ENCODE measurements around the gene SPEM2.

SPEM2 gene

GRCh38 chr17:7467498-7467897, 42.1 kb downstream of the SPEM2 start:
- in situ Hi-C loops (cut with HindIII; ENCODE audit: low sequenced_read_pairs) = loop anchor here (25.0 kb wide), 1 partner anchor 95 kb away; the partner anchor contains the start of genes SENP3 and TNFSF13

- in situ Hi-C loops (cut with HindIII; ENCODE audit: low sequenced_read_pairs) = loop anchor here (25.0 kb wide), 1 partner anchor 94 kb away; the partner anchor contains the start of genes SENP3 and TNFSF13
Measured at GRCh38 chr17:7468290-7468689, 42.9 kb downstream of the SPEM2 start.

- in situ Hi-C loops (cut with HindIII; ENCODE audit: low sequenced_read_pairs) = loop anchor here (25.0 kb wide), 1 partner anchor 93 kb away; the partner anchor contains the start of genes SENP3 and TNFSF13
Measured at GRCh38 chr17:7468804-7469389, 43.5 kb downstream of the SPEM2 start.

GRCh38 chr17:7469843-7470242, 44.4 kb downstream of the SPEM2 start:
- in situ Hi-C loops (cut with HindIII; ENCODE audit: low sequenced_read_pairs) = loop anchor here (25.0 kb wide), 1 partner anchor 92 kb away; the partner anchor contains the start of genes SENP3 and TNFSF13

- in situ Hi-C loops (cut with HindIII; ENCODE audit: low sequenced_read_pairs) = loop anchor here (25.0 kb wide), 1 partner anchor 92 kb away; the partner anchor contains the start of genes SENP3 and TNFSF13
Measured at GRCh38 chr17:7470457-7470973, 45.1 kb downstream of the SPEM2 start.

- in situ Hi-C loops (cut with HindIII; ENCODE audit: low sequenced_read_pairs) = loop anchor here (25.0 kb wide), 1 partner anchor 91 kb away; the partner anchor contains the start of genes SENP3 and TNFSF13
Measured at GRCh38 chr17:7471729-7472128, 46.3 kb downstream of the SPEM2 start.

- in situ Hi-C loops (cut with HindIII; ENCODE audit: low sequenced_read_pairs) = loop anchor here (5.0 to 25.0 kb wide), 3 partner anchors 42 to 88 kb away; partner anchors contain the start of genes SENP3 and TNFSF13
Measured at GRCh38 chr17:7474767-7475166, 49.4 kb downstream of the SPEM2 start.

- in situ Hi-C loops (cut with HindIII; ENCODE audit: low sequenced_read_pairs) = loop anchor here (5.0 kb wide), 2 partner anchors 44 to 89 kb away; no protein-coding TSS in a partner anchor
Measured at GRCh38 chr17:7475764-7476422, 50.5 kb downstream of the SPEM2 start.

GRCh38 chr17:7476494-7476893, 51.1 kb downstream of the SPEM2 start:
- in situ Hi-C loops (cut with HindIII; ENCODE audit: low sequenced_read_pairs) = loop anchor here (5.0 kb wide), 2 partner anchors 44 to 89 kb away; no protein-coding TSS in a partner anchor

GRCh38 chr17:7476951-7477350, 51.5 kb downstream of the SPEM2 start:
- in situ Hi-C loops (cut with HindIII; ENCODE audit: low sequenced_read_pairs) = loop anchor here (5.0 kb wide), 2 partner anchors 45 to 90 kb away; no protein-coding TSS in a partner anchor
